Lung (tissue), 12 donors: ENCODE results near the gene EOGT. TPM values are rescaled to one million over a fixed set of nuclear protein-coding genes. Genes with fewer than 3 reads are reported as not detected.
A peak's percentile ranks its signal among the peaks of the same experiment; 100 is the strongest.

Experiments
- ATAC-seq: fragments of 200-7000 bp; cut with Tn5 transposase; one replicate; pipeline ENCODE4 v1.9.1; 2020; ENCODE audit warnings: moderate number of reproducible peaks; ENCODE audit not compliant: insufficient read depth, low FRiP score
- DNase-seq, 3 donors: peaks; one replicate each; pipeline ENCODE4 v3.0.0-alpha.2; 2013 to 2017
- H3K27ac ChIP-seq, 2 donors: one replicate each; pipeline ENCODE4 v1.5.1; 2013; ENCODE audit warnings: mild to moderate bottlenecking in 2 of 2, moderate library complexity in 2 of 2, control low read depth in 1 of 2, inconsistent platforms in 1 of 2, low read depth in 1 of 2, low read length in 1 of 2
- H3K27me3 ChIP-seq, 3 donors: one replicate each; pipeline ENCODE4 v1.5.1; 2013; ENCODE audit warnings: low read length in 2 of 3; ENCODE audit not compliant: control insufficient read depth in 3 of 3, insufficient read depth in 3 of 3
- H3K36me3 ChIP-seq, 4 donors: one replicate each; pipeline ENCODE4 v1.5.1; 2013; ENCODE audit warnings: low read length in 4 of 4, mild to moderate bottlenecking in 1 of 4, moderate library complexity in 1 of 4; ENCODE audit not compliant: control insufficient read depth in 4 of 4, insufficient read depth in 4 of 4
- H3K4me1 ChIP-seq, 5 donors: one replicate each; pipeline ENCODE4 v1.5.1; 2013; ENCODE audit warnings: low read length in 5 of 5, mild to moderate bottlenecking in 2 of 5, moderate library complexity in 1 of 5; ENCODE audit not compliant: control insufficient read depth in 5 of 5, insufficient read depth in 5 of 5
- H3K4me3 ChIP-seq: one replicate; pipeline ENCODE4 v1.5.1; 2013; ENCODE audit warnings: mild to moderate bottlenecking, control low read depth, moderate library complexity
- H3K9ac ChIP-seq, 2 donors: one replicate each; pipeline ENCODE4 v1.5.1; 2013; ENCODE audit warnings: low read length in 2 of 2, control low read depth in 1 of 2; ENCODE audit not compliant: insufficient read depth in 1 of 2
- H3K9me3 ChIP-seq, 4 donors: one replicate each; pipeline ENCODE4 v1.5.1; 2013; ENCODE audit warnings: low read length in 3 of 4, mild to moderate bottlenecking in 1 of 4, moderate library complexity in 1 of 4; ENCODE audit not compliant: control insufficient read depth in 4 of 4, insufficient read depth in 3 of 4
- CTCF ChIP-seq: IDR thresholded peaks from 2 replicates; pipeline ENCODE4 v1.5.1; 2012; ENCODE audit warnings: mild to moderate bottlenecking; ENCODE audit errors: control extremely low read depth, extremely low read depth
- WGBS, 2 donors: extraction: QIAGEN DNeasy Blood & Tissue Kit; methylation state at CpG; one replicate each; pipeline ENCODE4 v1.1.7; 2013; 5-methylcytosine and 5-hydroxymethylcytosine counted together
- polyA plus RNA-seq, 2 donors: library from polyadenylated mRNA; stranded (reverse); fragments of 200-250 nt; gene quantifications; one replicate each; pipeline ENCODE4 v1.2.1, GENCODE V29; 2013
- total RNA-seq, 2 donors: library from RNA; depleted of rRNA in 1 of 2; stranded (reverse); fragments of >200 nt in 1 of 2; gene quantifications; one replicate each; pipeline ENCODE4 v1.2.1, GENCODE V29; 2014 to 2021
- donor health status: control.
- donor health status: control.
- donor health status: Bipolar disorder and iron deficiency.
- donor health status: healthy.
- donor health status: DM: yes; HTN: yes; CAD: no.

Gene EOGT
- total and polyA plus RNA-seq, 4 donors = 14.3 to 54.7 (median 35.0) TPM

GRCh38 chr3:68945225-68945624 is 68.3 kb downstream of the EOGT start:
- no peaks in the 10 kb centered on the region for H3K36me3 ChIP-seq
- 89 to 95% methylated on average over 1 of the region's 1 CpG for WGBS, 2 donors
- H3K9ac ChIP-seq = no peak overlapping the region
- H3K27me3 ChIP-seq = no peaks in the 10 kb centered on the region
- DNase-seq (no peak), ATAC-seq (no peak)
- H3K27ac ChIP-seq = no peak overlapping the region
- no peaks in the 10 kb centered on the region for H3K4me1 ChIP-seq
- no peak for TF ChIP-seq CTCF
- no peaks in the 10 kb centered on the region for H3K9me3 ChIP-seq
- no peak overlapping the region for H3K4me3 ChIP-seq

DNA sequence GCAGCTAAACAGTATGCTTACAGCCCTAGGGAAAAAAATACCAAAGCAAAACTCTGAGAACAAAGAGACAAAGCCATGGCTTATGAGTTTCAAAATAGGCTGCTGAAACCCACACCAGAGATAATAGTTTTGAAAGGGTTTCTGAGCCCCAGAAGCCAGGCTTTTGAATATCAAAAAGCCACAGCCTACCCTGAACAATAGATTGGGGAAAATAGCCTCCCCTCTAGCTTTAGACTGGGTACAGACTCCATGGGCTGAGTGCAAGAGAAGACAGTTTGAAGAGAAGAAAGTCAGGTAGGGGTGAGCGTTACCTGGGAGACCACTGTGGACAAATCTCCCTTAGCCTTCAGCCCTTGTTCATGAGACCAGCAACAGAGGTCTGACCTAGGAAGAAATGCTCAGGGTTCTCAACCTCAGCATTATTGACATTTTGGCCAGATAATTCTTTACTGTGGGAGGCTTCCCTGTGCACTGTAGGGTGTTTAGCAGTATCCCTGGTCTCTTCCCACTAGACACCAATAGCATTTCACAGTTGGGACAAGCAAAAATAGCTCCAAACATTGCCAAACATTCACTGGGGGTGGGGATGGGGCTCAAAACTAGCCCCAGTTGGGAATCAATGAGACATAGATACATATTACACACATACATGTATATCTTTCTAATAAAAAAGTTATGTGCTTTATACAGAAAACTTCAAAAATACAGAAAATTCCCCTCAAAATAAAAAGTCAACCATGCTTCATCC is 69.6 kb downstream of the EOGT start:
- no peak overlapping the region for H3K4me3 ChIP-seq
- H3K36me3 ChIP-seq = no peaks in the 10 kb centered on the region
- DNase-seq = no peak
- no peaks in the 10 kb centered on the region for H3K4me1 ChIP-seq
- no peaks in the 10 kb centered on the region for H3K27me3 ChIP-seq
- H3K9me3 ChIP-seq = no peaks in the 10 kb centered on the region
- WGBS, 2 donors = 89 to 100% methylated on average over 1 of the region's 1 CpG
- H3K27ac ChIP-seq = no peak overlapping the region
- ATAC-seq = no peak
- no peak overlapping the region for H3K9ac ChIP-seq
- no peak for TF ChIP-seq CTCF

DNA sequence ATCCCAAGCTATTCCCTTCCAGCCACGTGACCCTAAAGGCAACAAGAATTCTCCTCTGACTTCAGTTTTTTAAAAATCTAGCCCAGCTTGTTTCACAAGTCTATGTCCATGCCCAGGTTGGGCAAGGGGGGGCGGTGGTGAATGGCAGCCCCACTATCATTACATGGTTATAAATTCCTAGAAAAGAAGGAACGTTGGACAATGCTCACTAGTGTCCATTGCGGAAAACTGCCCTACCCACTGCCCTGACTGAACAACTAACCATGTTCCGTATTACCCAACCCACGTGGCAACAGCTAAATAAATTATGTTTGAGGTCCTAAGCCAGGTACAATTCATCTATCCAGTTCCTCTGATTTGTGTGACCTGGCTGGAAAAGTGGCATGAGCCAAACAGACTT is 72.4 kb downstream of the EOGT start:
- H3K36me3 ChIP-seq = no peaks in the 10 kb centered on the region
- DNase-seq = no peak
- H3K4me1 ChIP-seq = peaks cover 0 to 3% (median 0%) of the 10 kb centered on the region in 5 donors
- no peak overlapping the region for H3K27ac ChIP-seq
- ATAC-seq = no peak
- WGBS, 2 donors = 84 to 87% methylated on average over 6 of the region's 6 CpGs
- H3K9ac ChIP-seq = no peak overlapping the region
- H3K9me3 ChIP-seq = no peaks in the 10 kb centered on the region
- no peak overlapping the region for H3K4me3 ChIP-seq
- no peak for TF ChIP-seq CTCF
- H3K27me3 ChIP-seq = peaks cover 0 to 4% (median 3%) of the 10 kb centered on the region in 3 donors

GRCh38 chr3:68936856-68937255 is 76.6 kb downstream of the EOGT start:
- WGBS, 2 donors = 61 to 76% methylated on average over 6 of the region's 6 CpGs
- peak; percentile 33 to 70 (median 52) for DNase-seq
- no peak overlapping the region for H3K4me3 ChIP-seq
- H3K27me3 ChIP-seq = peaks cover 0 to 33% (median 28%) of the 10 kb centered on the region in 3 donors
- H3K9ac ChIP-seq = peak overlapping the region in 1 of 2 donors; percentile 14
- H3K36me3 ChIP-seq = no peaks in the 10 kb centered on the region
- TF ChIP-seq CTCF = no peak
- H3K27ac ChIP-seq = no peak overlapping the region
- ATAC-seq = no peak
- peaks cover 0 to 6% (median 0%) of the 10 kb centered on the region in 5 donors for H3K4me1 ChIP-seq
- H3K9me3 ChIP-seq = no peaks in the 10 kb centered on the region
